A549 (cell line): Measurements from ENCODE around the gene SBNO2. TPM values are rescaled to one million over a fixed set of nuclear protein-coding genes. Genes with fewer than 3 reads are reported as not detected.
A peak's percentile ranks its signal among the peaks of the same experiment; 100 is the strongest.

Experiments used
- ATAC-seq, 2 experiments: fragments of 200-7000 bp in 1 of 2; fragments of >200 bp in 1 of 2; cut with Nextera tagmentation in 1 of 2; cut with Tn5 transposase in 1 of 2; 3 replicates each; pipeline versions ENCODE4 v1.8.0 to v1.9.1; 2018 to 2020; ENCODE audit warnings: mild to moderate bottlenecking in 1 of 2, moderate library complexity in 1 of 2
- CTCF ChIA-PET: fragments of 300-600 bp; sonication (Branson Sonifier 250); formaldehyde crosslinking; extraction: SDS; loops from one replicate; lab custom pipeline; 2021; ENCODE audit warnings: antibody characterized with exemption, inconsistent platforms; lab: Yijun Ruan, JAX
- POLR2A ChIA-PET: fragments of 350-600 bp; formaldehyde crosslinking; extraction: SDS; loops from one replicate; lab custom pipeline; 2021; ENCODE audit warnings: antibody characterized with exemption, inconsistent platforms; lab: Yijun Ruan, JAX
- DNase-seq, 2 experiments: peaks; one replicate each; pipeline versions ENCODE4 v3.0.0 to v3.0.0-alpha.2; 2011 to 2016; ENCODE audit warnings: low read depth in 1 of 2, low spot score in 1 of 2
- FAIRE-seq: peaks from 2 replicates; lab custom pipeline; 2011; peaks lifted over from hg19 to GRCh38; lab: Jason Lieb, UNC
- H3K27ac ChIP-seq, 2 experiments: fragments of >200 bp; sonication (Bioruptor Twin); formaldehyde crosslinking; 3 replicates each; pipeline ENCODE4 v1.5.1; 2016 to 2017
- H3K4me1 ChIP-seq: fragments of >200 bp; sonication (Bioruptor Twin); formaldehyde crosslinking; 3 replicates; pipeline ENCODE4 v1.6.1; 2016
- H3K4me2 ChIP-seq: fragments of >200 bp; sonication (Bioruptor Twin); formaldehyde crosslinking; 3 replicates; pipeline ENCODE4 v1.6.1; 2016
- H3K4me3 ChIP-seq: fragments of >200 bp; sonication (Bioruptor Twin); formaldehyde crosslinking; 3 replicates; pipeline ENCODE4 v1.5.1; 2016
- H3K9me3 ChIP-seq: fragments of >200 bp; sonication (Bioruptor Twin); formaldehyde crosslinking; 3 replicates; pipeline ENCODE4 v1.6.1; 2016
- ATOH8 ChIP-seq: fragments of 250-450 bp; sonication (Bioruptor Pico); IDR thresholded peaks from 2 replicates; pipeline ENCODE4 v1.5.0; 2020; ENCODE audit warnings: low read depth, mild to moderate bottlenecking, moderate library complexity
- BCL3 ChIP-seq: fragments of >200 bp; sonication (Bioruptor Twin); formaldehyde crosslinking; IDR thresholded peaks from 3 replicates; pipeline ENCODE4 v1.6.1; 2016
- CBX2 ChIP-seq: fragments of 200-600 bp; sonication (generic); IDR thresholded peaks from 2 replicates; pipeline ENCODE4 v1.6.1; 2016; ENCODE audit warnings: low read depth, mild to moderate bottlenecking, borderline replicate concordance
- CBX8 ChIP-seq: fragments of 200-600 bp; sonication (generic); IDR thresholded peaks from 2 replicates; pipeline ENCODE4 v1.6.1; 2016
- CEBPB ChIP-seq, 2 experiments: fragments of >200 bp in 1 of 2; sonication (Bioruptor Twin) in 1 of 2; formaldehyde crosslinking in 1 of 2; IDR thresholded peaks; 2 replicates each; pipeline ENCODE4 v1.6.1; 2012 to 2016
- CHD4 ChIP-seq: fragments of 200-600 bp; sonication (generic); IDR thresholded peaks from 2 replicates; pipeline ENCODE4 v1.6.1; 2016; ENCODE audit warnings: antibody characterized with exemption, mild to moderate bottlenecking, borderline replicate concordance
- EHF ChIP-seq: fragments of 250-450 bp; sonication (Bioruptor Pico); IDR thresholded peaks from 2 replicates; pipeline ENCODE4 v1.5.0; 2020; ENCODE audit warnings: mild to moderate bottlenecking
- EHMT2 ChIP-seq: fragments of 200-600 bp; sonication (generic); IDR thresholded peaks from 2 replicates; pipeline ENCODE4 v1.6.1; 2016; ENCODE audit warnings: antibody characterized with exemption, low read depth, mild to moderate bottlenecking, moderate library complexity
- ELK1 ChIP-seq: fragments of 150-350 bp; IDR thresholded peaks from 2 replicates; pipeline ENCODE4 v1.6.1; 2014; ENCODE audit warnings: low read depth, mild to moderate bottlenecking, low read length
- EP300 ChIP-seq, 2 experiments: fragments of >200 bp; sonication (Bioruptor Twin); formaldehyde crosslinking; IDR thresholded peaks; 2 replicates in 1 of 2; 3 replicates in 1 of 2; pipeline ENCODE4 v1.6.1; 2016 to 2017
- ESRRA ChIP-seq: fragments of 150-350 bp; IDR thresholded peaks from 2 replicates; pipeline ENCODE4 v1.6.1; 2014; ENCODE audit warnings: mild to moderate bottlenecking, low read length, borderline replicate concordance
- FOSB ChIP-seq: fragments of 250-450 bp; sonication (Bioruptor Pico); IDR thresholded peaks from 2 replicates; pipeline ENCODE4 v1.5.0; 2020; ENCODE audit warnings: mild to moderate bottlenecking, moderate library complexity
- FOSL2 ChIP-seq, 2 experiments: fragments of 450-650 bp in 1 of 2; fragments of >200 bp in 1 of 2; sonication (Bioruptor Twin) in 1 of 2; formaldehyde crosslinking; IDR thresholded peaks; 2 replicates each; pipeline versions ENCODE4 v1.5.0 to v1.6.1; 2016 to 2020; ENCODE audit warnings: mild to moderate bottlenecking in 1 of 2, moderate library complexity in 1 of 2
- FOXS1 ChIP-seq: fragments of 250-450 bp; sonication (Bioruptor Pico); IDR thresholded peaks from 2 replicates; pipeline ENCODE4 v1.5.0; 2020; ENCODE audit warnings: mild to moderate bottlenecking, moderate library complexity
- GATA3 ChIP-seq: IDR thresholded peaks from 2 replicates; pipeline ENCODE4 v1.6.1; 2012; ENCODE audit warnings: borderline replicate concordance
- HOXB13 ChIP-seq: fragments of 250-450 bp; sonication (Bioruptor Pico); IDR thresholded peaks from 2 replicates; pipeline ENCODE4 v1.5.0; 2020; ENCODE audit warnings: low read depth, mild to moderate bottlenecking, moderate library complexity
- JUNB ChIP-seq: fragments of >200 bp; sonication (Bioruptor Twin); formaldehyde crosslinking; IDR thresholded peaks from 2 replicates; pipeline ENCODE4 v1.6.1; 2016
- KDM1A ChIP-seq: fragments of 200-600 bp; sonication (generic); IDR thresholded peaks from 2 replicates; pipeline ENCODE4 v1.6.1; 2016; ENCODE audit warnings: low read depth, mild to moderate bottlenecking
- MAX ChIP-seq: IDR thresholded peaks from 2 replicates; pipeline ENCODE4 v1.6.1; 2012
- POLR2AphosphoS2 ChIP-seq: conservative IDR thresholded peaks from 2 replicates; pipeline ENCODE4 v1.6.1; 2012; ENCODE audit warnings: low read length, improper control_type of control experiment, inconsistent platforms
- RCOR1 ChIP-seq: fragments of 150-350 bp; IDR thresholded peaks from 2 replicates; pipeline ENCODE4 v1.6.1; 2014; ENCODE audit warnings: antibody characterized with exemption, low read length, low read depth
- SMC3 ChIP-seq: fragments of >200 bp; sonication (Bioruptor Twin); formaldehyde crosslinking; IDR thresholded peaks from 3 replicates; pipeline ENCODE4 v1.6.1; 2018; ENCODE audit warnings: inconsistent platforms
- TFCP2L1 ChIP-seq: fragments of 250-450 bp; sonication (Bioruptor Pico); IDR thresholded peaks from 2 replicates; pipeline ENCODE4 v1.5.0; 2021; ENCODE audit warnings: mild to moderate bottlenecking
- USF2 ChIP-seq: fragments of 450-650 bp; IDR thresholded peaks from 2 replicates; pipeline ENCODE4 v1.6.1; 2014; ENCODE audit warnings: antibody characterized with exemption
- ZC3H11A ChIP-seq: fragments of 450-650 bp; IDR thresholded peaks from 2 replicates; pipeline ENCODE4 v1.6.1; 2014; ENCODE audit warnings: antibody characterized with exemption, mild to moderate bottlenecking
- WGBS: methylation state at CpG from one replicate; pipeline ENCODE4 v1.1.6; 2017; ENCODE audit errors: missing lambda C conversion rate; 5-methylcytosine and 5-hydroxymethylcytosine counted together
- polyA plus RNA-seq, 4 experiments: library from polyadenylated mRNA; depleted of rRNA in 3 of 4; stranded (reverse); fragments of >200 nt; fragmentation: RNase III in 1 of 4; extraction: RNeasy Plus Mini Kit Qiagen cat#74134 plus additional on column Dnase treatment in 1 of 4; gene quantifications; 2 replicates in 3 of 4; 3 replicates in 1 of 4; pipeline ENCODE4 v1.2.3, GENCODE V29; 2011 to 2017

The SBNO2 gene
- polyA plus RNA-seq, 2 of the 4 experiments (the other 2 are of a cell fraction) = 6.8 to 27.0 TPM

GRCh38 chr19:1103708-1104310 is 70.3 kb downstream of the SBNO2 start, which contains the start of gene GPX4 (continued):
- TF ChIP-seq ELK1 = no peak
- TF ChIP-seq ESRRA = no peak
- TF ChIP-seq RCOR1 = no peak
- TF ChIP-seq CHD4 = no peak
- no peak for TF ChIP-seq CBX2
- TF ChIP-seq HOXB13 (CRISPR knock-in tag) = no peak
- no peak for TF ChIP-seq EP300 (IDR thresholded peaks at IDR 0.05)
- no peak for TF ChIP-seq TFCP2L1 (CRISPR knock-in tag)
- TF ChIP-seq ATOH8 = no peak
- no peak for TF ChIP-seq POLR2AphosphoS2
- TF ChIP-seq GATA3 = no peak
- TF ChIP-seq CEBPB (IDR thresholded peaks at IDR 0.05) = no peak
- no peak for TF ChIP-seq SMC3
- no peak for TF ChIP-seq CBX8
- TF ChIP-seq FOXS1 (CRISPR knock-in tag) = no peak
- TF ChIP-seq KDM1A = no peak
- no peak for TF ChIP-seq ZC3H11A
- 0 out of 3 replicates have a peak, but pooled peaks have one; percentile 51 for TF ChIP-seq BCL3

GRCh38 chr19:1103132-1103707 is 70.8 kb downstream of the SBNO2 start:
- no peak for ATAC-seq
- Histone ChIP-seq H3K4me3 (peak overlapping the region; percentile 22; the same call in 2 of the 3 replicates), H3K4me2 (peak overlapping the region; percentile 78), H3K4me1 (peaks cover 63% of the 10 kb centered on the region), H3K27ac (peak overlapping the region; percentile 90 to 92), H3K9me3 (peaks cover 13% of the 10 kb centered on the region)
- ChIA-PET CTCF (interaction anchor here (0.6 to 3.3 kb wide), 5 partner anchors 10 to 91 kb away, joined by 3 to 14 read pairs (median 3); no protein-coding TSS in a partner anchor), POLR2A (interaction anchor here (0.6 to 1.4 kb wide), 4 partner anchors 8 to 97 kb away, joined by 3 to 9 read pairs (median 4); partner anchors contain the start of gene POLR2E)
- no peak for FAIRE-seq
- 37% methylated on average over 20 of the region's 20 CpGs for WGBS
- no peak for TF ChIP-seq ESRRA
- TF ChIP-seq KDM1A = 0 out of 2 replicates have a peak, but pooled peaks have one; percentile 29
- DNase-seq = no peak

GRCh38 chr19:1102407-1103131 is 71.5 kb downstream of the SBNO2 start:
- FAIRE-seq = no peak
- peak overlapping the region; percentile 90 to 92 for H3K27ac ChIP-seq
- peak in 1 of 2 experiments; percentile 94 for DNase-seq
- H3K4me1 ChIP-seq = peaks cover 65% of the 10 kb centered on the region
- H3K9me3 ChIP-seq = peaks cover 13% of the 10 kb centered on the region
- POLR2A ChIA-PET = interaction anchor here (0.6 to 0.7 kb wide), 2 partner anchors 11 to 98 kb away, joined by 3 to 9 read pairs; no protein-coding TSS in a partner anchor
- WGBS = 17% methylated on average over 15 of the region's 17 CpGs
- H3K4me3 ChIP-seq = no peak overlapping the region; the same call in 1 of the 3 replicates
- peak; percentile 15 to 31; a peak in 5 of 6 replicates for ATAC-seq
- CTCF ChIA-PET = interaction anchor here (0.6 to 3.3 kb wide), 6 partner anchors 9 to 239 kb away, joined by 3 to 14 read pairs (median 3); no protein-coding TSS in a partner anchor
- H3K4me2 ChIP-seq = peak overlapping the region; percentile 78
- TF ChIP-seq POLR2AphosphoS2 = no peak
- peak; percentile 84 for TF ChIP-seq MAX
- TF ChIP-seq BCL3 = peak; percentile 34; the same call in 1 of the 3 replicates
- peak; percentile 51 to 87; a peak in 3 of 4 replicates for TF ChIP-seq CEBPB (IDR thresholded peaks at IDR 0.05)
- TF ChIP-seq FOSL2 (IDR thresholded peaks at IDR 0.05) = peak; percentile 86
- TF ChIP-seq FOSL2 (CRISPR knock-in tag; IDR thresholded peaks at IDR 0.05) = peak; percentile 96
- no peak for TF ChIP-seq EHF (CRISPR knock-in tag)
- no peak for TF ChIP-seq FOSB
- TF ChIP-seq EHMT2 = no peak
- TF ChIP-seq JUNB = peak; percentile 81
- TF ChIP-seq USF2 = peak; percentile 2; the same call in 1 of the 2 replicates
- TF ChIP-seq CBX2 = no peak
- peak; percentile 53; the same call in 1 of the 2 replicates for TF ChIP-seq GATA3
